Ectodermal cell (in vitro differentiated cells): ENCODE data around the gene ZNF565.
"Not testable (repeated sequence)": the region's sequence is repeated elsewhere in the genome, so short reads cannot be mapped to it uniquely, and the experiment has no call there.

ENCODE experiments used
- H3K27ac ChIP-seq: 2 replicates; pipeline ENCODE4 v1.7.0; 2013; ENCODE audit warnings: mild to moderate bottlenecking, low read depth, low read length; ENCODE audit not compliant: insufficient read depth, poor library complexity, severe bottlenecking
- H3K27me3 ChIP-seq: 2 replicates; pipeline ENCODE4 v1.7.0; 2013; ENCODE audit warnings: mild to moderate bottlenecking, low read length; ENCODE audit not compliant: insufficient read depth, control insufficient read depth, poor library complexity, severe bottlenecking
- H3K36me3 ChIP-seq: one replicate; pipeline ENCODE4 v1.7.0; 2013; ENCODE audit warnings: low read length; ENCODE audit not compliant: control insufficient read depth, insufficient read depth
- H3K4me1 ChIP-seq: one replicate; pipeline ENCODE4 v1.7.0; 2013; ENCODE audit warnings: low read length; ENCODE audit not compliant: control insufficient read depth, insufficient read depth
- H3K4me3 ChIP-seq: 2 replicates; pipeline ENCODE4 v1.7.0; 2013; ENCODE audit warnings: low read depth, low read length, control low read depth; ENCODE audit not compliant: insufficient read depth
- H3K9me3 ChIP-seq: 2 replicates; pipeline ENCODE4 v1.7.0; 2013; ENCODE audit warnings: mild to moderate bottlenecking, low read length, moderate library complexity; ENCODE audit not compliant: control insufficient read depth
- WGBS, 2 experiments: methylation state at CpG; one replicate each; pipeline ENCODE4 v1.1.7; 2013; ENCODE audit warnings: missing lambda C conversion rate in 2 of 2; 5-methylcytosine and 5-hydroxymethylcytosine counted together

The ZNF565 gene

DNA sequence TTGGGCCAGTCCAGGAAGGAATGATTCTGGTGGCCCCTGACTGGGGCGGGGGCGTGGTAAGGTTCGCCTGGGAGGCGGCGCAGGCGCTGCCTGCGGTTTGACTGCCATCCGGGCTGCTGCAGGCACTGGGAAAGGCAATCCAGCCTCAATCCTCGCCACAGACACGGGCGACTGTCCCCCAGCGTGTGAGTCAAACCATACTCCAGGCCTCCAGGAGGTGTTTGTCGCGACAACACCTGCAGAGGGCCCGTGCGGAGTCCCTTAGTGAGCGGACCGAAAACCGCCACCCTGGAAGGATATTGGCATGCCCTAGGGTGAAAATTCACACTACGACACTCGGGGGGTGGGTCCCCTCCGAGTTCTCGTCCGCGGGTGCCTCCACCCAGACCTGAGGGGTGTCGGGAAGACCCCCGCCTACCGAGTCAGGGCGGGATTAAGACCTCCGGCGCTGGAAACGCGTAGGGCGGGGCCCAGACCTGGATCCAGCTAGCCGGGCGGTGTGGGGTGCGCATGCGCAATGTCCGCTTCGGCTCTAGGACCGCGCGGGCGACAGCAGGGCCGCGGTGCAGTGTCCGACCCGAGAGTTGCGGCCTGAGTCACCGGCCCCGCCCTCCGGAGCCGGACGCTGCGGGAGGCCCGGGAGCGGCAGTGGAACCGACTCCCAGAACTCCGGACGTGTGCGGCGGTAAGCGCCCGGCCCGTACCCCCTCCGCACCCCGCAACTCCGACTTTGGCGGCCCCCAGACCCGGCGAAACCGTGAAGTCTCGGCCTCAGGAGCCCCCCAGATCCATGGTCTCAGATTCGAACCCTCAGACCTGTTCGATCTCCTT, 74.8 kb downstream of the ZNF565 start, which contains the start of gene CAPNS1:
Gene CAPNS1, plus strand, starts transcription at position 594 of the 831 bp plus-strand sequence. CDS start 946 bp downstream, outside the sequence.
- H3K27ac ChIP-seq = peak within 1 kb of the TSS; percentile 79
- H3K9me3 ChIP-seq = no peaks in the 10 kb centered on the region
- peaks cover 17% of the 10 kb centered on the region for H3K36me3 ChIP-seq
- H3K27me3 ChIP-seq = no peaks in the 10 kb centered on the region
- peak within 1 kb of the TSS; percentile 100 for H3K4me3 ChIP-seq
- WGBS, 2 experiments = 0 to 1% methylated on average over 75 of the region's 75 CpGs
- peaks cover 5% of the 10 kb centered on the region for H3K4me1 ChIP-seq

DNA sequence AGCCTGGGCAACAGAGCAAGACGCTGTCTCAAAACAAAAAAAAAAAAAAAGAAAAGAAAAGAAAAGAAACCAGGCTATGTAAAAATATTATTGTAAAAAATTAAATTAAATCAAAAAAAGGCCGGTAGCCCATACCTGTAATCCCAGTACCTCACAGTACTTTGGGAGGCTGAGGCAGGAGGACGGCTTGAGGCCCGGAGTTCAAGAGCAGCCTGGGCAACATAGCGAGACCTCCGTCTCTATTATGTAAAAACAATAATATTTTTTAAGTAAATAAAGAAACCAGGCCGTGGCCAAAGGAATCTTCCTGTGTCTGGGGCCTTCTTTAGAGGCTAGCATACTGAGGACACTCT, 75.4 kb downstream of the ZNF565 start:
- H3K27me3 ChIP-seq = no peaks in the 10 kb centered on the region
- 64 to 69% methylated on average over 4 of the region's 7 CpGs for WGBS, 2 experiments
- peak overlapping the region; percentile 100 for H3K4me3 ChIP-seq
- no peaks in the 10 kb centered on the region for H3K9me3 ChIP-seq
- H3K27ac ChIP-seq = peak overlapping the region; percentile 79
- peaks cover 11% of the 10 kb centered on the region for H3K36me3 ChIP-seq
- peaks cover 5% of the 10 kb centered on the region for H3K4me1 ChIP-seq

DNA sequence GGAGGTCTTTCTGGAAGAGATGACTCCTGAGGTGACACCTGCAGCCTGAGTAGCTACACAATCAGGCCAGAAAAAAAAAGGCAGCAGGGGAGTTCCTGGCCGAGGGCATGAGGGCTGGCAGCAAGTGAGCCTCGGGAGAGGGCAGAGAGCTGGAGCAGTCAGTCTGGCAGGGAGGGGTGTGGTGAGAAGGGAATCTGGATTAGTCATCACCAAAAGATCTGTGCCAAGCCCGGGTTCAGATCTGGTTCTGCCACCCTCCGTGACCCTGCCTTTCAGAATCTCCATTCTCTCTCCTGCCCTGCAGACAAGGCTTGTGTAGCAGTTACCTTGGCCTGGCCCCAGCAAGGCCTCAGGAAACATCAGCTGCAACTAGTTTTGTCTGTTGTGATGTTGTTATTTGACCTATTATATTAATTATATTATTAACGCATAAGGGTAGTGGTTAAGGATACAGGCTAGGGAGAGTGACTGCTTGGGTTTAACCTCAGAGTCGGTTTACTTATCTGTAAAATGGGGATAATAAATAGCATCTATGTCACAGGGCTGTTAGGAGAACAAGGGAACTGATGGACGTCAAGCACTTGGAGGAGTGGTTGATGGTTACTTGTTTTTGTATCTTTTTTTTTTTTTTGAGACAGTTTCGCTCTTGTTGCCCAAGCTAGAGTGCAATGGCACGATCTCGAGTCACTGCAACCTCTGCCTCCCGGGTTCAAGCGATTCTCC, 77.3 kb downstream of the ZNF565 start:
- no peaks in the 10 kb centered on the region for H3K36me3 ChIP-seq
- 83 to 87% methylated on average over 12 of the region's 12 CpGs for WGBS, 2 experiments

DNA sequence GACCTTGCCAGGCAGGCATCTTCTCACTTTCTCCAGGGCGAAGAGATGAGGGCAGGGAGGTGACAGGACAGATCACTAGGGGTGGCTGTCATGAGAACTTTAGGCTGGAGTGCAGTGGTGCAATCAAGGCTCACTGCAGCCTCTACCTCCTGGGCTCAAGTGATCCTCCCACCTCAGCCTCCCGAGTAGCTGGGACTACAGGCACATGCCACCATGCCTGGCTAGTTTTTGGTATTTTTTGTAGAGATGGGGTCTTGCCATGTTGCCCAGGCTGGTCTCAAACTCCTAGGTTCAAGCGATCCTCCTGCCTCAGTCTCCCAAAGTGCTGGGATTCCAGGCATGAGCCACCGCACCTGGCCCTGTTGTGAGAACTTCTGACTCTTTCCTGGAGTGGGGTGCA, 79.6 kb downstream of the ZNF565 start:
- not testable (repeated sequence) for H3K4me3 ChIP-seq, H3K27me3 ChIP-seq, H3K9me3 ChIP-seq, H3K27ac ChIP-seq, H3K4me1 ChIP-seq, H3K36me3 ChIP-seq
- WGBS, 2 experiments = 86 to 88% methylated on average over 4 of the region's 4 CpGs

More for the DNA sequence above, 77.3 kb downstream of the ZNF565 start:
- peaks cover 5% of the 10 kb centered on the region for H3K4me1 ChIP-seq
- H3K9me3 ChIP-seq = no peaks in the 10 kb centered on the region
- no peaks in the 10 kb centered on the region for H3K27me3 ChIP-seq
- H3K27ac ChIP-seq = no peak overlapping the region
- no peak overlapping the region for H3K4me3 ChIP-seq
